Sigmoid colon (tissue), 4 donors: Measurements from ENCODE around the gene SLC15A5.

Experiments
- POLR2A ChIP-seq, 2 donors: fragments of 450-650 bp; IDR thresholded peaks; one replicate each; pipeline ENCODE4 v1.6.1; 2016; ENCODE audit warnings: antibody characterized with exemption in 2 of 2, mild to moderate bottlenecking in 2 of 2, moderate library complexity in 2 of 2
- POLR2AphosphoS5 ChIP-seq, 4 donors: sonication (generic); formaldehyde crosslinking; IDR thresholded peaks; one replicate each; pipeline ENCODE4 v1.6.1; 2017; ENCODE audit warnings: antibody characterized with exemption in 4 of 4
- TF ChIP-seq, protein P1 (sequence below), 4 experiments: fragments of 450-650 bp in 3 of 4; fragments of 200-600 bp in 1 of 4; IDR thresholded peaks; one replicate each; pipeline ENCODE4 v1.5.1; 2016 to 2019; ENCODE audit warnings: antibody characterized with exemption in 4 of 4, mild to moderate bottlenecking in 3 of 4, moderate library complexity in 2 of 4

DNA sequence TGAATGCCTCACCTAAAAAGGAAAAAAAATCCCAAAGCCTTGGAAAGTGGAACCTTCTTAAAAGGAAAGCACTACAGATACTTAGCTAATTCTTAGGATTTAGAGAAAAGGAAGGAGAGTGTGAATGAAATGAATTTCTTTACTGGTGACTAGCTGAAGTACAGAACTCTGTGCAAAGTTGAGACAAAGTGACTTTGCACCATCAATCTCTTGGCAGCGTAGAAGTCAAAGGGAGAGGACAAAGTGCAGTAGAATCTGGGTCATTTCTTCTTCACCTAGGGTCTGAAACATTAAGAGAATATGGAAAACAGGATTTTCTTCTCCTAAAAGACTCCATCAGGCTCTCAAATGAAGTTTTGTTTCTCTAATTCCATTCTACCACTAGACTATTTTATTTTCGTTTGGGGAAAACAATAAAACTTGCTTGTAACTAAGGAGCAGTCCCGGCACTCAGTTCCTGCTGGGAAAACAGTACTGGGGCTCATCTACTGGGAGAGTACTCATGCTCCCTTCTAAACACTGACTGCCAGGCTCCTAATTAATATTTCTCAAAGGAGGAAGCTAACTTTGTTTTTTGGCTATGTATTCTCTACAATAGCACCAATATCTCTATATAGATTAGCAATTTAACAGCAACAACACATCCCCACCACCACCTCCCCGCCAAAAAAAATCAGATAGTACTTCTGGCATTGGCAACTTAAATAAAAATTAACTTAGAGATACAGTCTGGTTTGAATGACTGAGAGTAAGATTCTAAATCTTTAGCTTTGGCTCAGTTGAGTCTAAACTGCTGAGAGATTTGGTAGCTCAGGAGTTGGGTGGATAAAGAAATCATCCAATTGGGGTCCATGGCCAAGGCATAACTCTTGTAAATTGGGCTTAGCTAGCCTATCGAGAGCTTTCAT, 110.7 kb downstream of the SLC15A5 start:
- TF ChIP-seq, protein P1, sequence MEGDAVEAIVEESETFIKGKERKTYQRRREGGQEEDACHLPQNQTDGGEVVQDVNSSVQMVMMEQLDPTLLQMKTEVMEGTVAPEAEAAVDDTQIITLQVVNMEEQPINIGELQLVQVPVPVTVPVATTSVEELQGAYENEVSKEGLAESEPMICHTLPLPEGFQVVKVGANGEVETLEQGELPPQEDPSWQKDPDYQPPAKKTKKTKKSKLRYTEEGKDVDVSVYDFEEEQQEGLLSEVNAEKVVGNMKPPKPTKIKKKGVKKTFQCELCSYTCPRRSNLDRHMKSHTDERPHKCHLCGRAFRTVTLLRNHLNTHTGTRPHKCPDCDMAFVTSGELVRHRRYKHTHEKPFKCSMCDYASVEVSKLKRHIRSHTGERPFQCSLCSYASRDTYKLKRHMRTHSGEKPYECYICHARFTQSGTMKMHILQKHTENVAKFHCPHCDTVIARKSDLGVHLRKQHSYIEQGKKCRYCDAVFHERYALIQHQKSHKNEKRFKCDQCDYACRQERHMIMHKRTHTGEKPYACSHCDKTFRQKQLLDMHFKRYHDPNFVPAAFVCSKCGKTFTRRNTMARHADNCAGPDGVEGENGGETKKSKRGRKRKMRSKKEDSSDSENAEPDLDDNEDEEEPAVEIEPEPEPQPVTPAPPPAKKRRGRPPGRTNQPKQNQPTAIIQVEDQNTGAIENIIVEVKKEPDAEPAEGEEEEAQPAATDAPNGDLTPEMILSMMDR (IDR thresholded peaks at IDR 0.05): no peak
- TF ChIP-seq POLR2AphosphoS5 (IDR thresholded peaks at IDR 0.05) (no peak), POLR2A (IDR thresholded peaks at IDR 0.05) (no peak)
